Endothelial cell of umbilical vein (primary cell): Measurements from ENCODE around the gene HSPA12A. TPM values are rescaled to one million over a fixed set of nuclear protein-coding genes. Genes with fewer than 3 reads are reported as not detected.

Experiments
- BruUV-seq: library from RNA; stranded (reverse); fragments of 400-500 nt; replicated peaks from 2 replicates; lab custom pipeline; 2021; lab: Mats Ljungman, UMichigan
- CTCF ChIA-PET: fragments of 300-600, 350-600 bp; sonication (Branson Sonifier 250); formaldehyde crosslinking; loops from one replicate; lab custom pipeline; 2021; ENCODE audit warnings: antibody characterized with exemption, inconsistent platforms; lab: Charles Lee
- POLR2A ChIA-PET: fragments of 300-600, 350-600 bp; sonication (Branson Sonifier 250); formaldehyde crosslinking; loops from one replicate; lab custom pipeline; 2021; ENCODE audit warnings: antibody characterized with exemption, inconsistent platforms; lab: Charles Lee
- DNase-seq: peaks from one replicate; pipeline ENCODE4 v3.0.0-alpha.2; 2011; ENCODE audit warnings: low read depth, low spot score
- FAIRE-seq: peaks from 2 replicates; lab custom pipeline; 2011; peaks lifted over from hg19 to GRCh38; lab: Jason Lieb, UNC
- H2AFZ ChIP-seq: 2 replicates; pipeline ENCODE4 v1.6.0; 2012; ENCODE audit warnings: low read depth, low read length, control low read depth, inconsistent platforms
- H3K27ac ChIP-seq: 2 replicates; pipeline ENCODE4 v1.5.1; 2011; ENCODE audit warnings: low read depth, mild to moderate bottlenecking, control low read depth, low read length, moderate library complexity; ENCODE audit not compliant: insufficient read depth
- H3K27me3 ChIP-seq, 2 experiments: 2 replicates each; pipeline versions ENCODE4 v1.6.0 to v1.6.1; 2011; ENCODE audit warnings: low read length in 2 of 2, mixed read lengths in 1 of 2; ENCODE audit not compliant: control insufficient read depth in 2 of 2, insufficient read depth in 2 of 2
- H3K36me3 ChIP-seq, 2 experiments: 2 replicates in 1 of 2; 3 replicates in 1 of 2; pipeline ENCODE4 v1.5.1; 2011; ENCODE audit warnings: low read length in 2 of 2, mild to moderate bottlenecking in 1 of 2, moderate library complexity in 1 of 2; ENCODE audit not compliant: control insufficient read depth in 2 of 2, insufficient read depth in 2 of 2; ENCODE audit errors: extremely low read depth in 1 of 2
- H3K4me1 ChIP-seq: 3 replicates; pipeline ENCODE4 v1.5.1; 2011; ENCODE audit warnings: mild to moderate bottlenecking, low read length; ENCODE audit not compliant: control insufficient read depth, insufficient read depth; ENCODE audit errors: extremely low read depth
- H3K4me2 ChIP-seq: 2 replicates; pipeline ENCODE4 v1.6.1; 2011; ENCODE audit warnings: low read length, control low read depth, mixed read lengths; ENCODE audit not compliant: insufficient read depth
- H3K4me3 ChIP-seq, 3 experiments: fragments of 200-600 bp in 1 of 3; sonication (generic), shearing (Covaris generic) in 1 of 3; replicated peaks in 1 of 3; 2 replicates each; pipeline ENCODE4 v1.5.1; 2011 to 2016; ENCODE audit warnings: control low read depth in 3 of 3, low read length in 3 of 3, mild to moderate bottlenecking in 2 of 3, inconsistent platforms in 1 of 3, low read depth in 1 of 3, moderate library complexity in 1 of 3; ENCODE audit not compliant: insufficient read depth in 1 of 3
- H3K79me2 ChIP-seq: 2 replicates; pipeline ENCODE4 v1.6.0; 2012; ENCODE audit warnings: low read length, inconsistent platforms; ENCODE audit not compliant: control insufficient read depth, insufficient read depth
- H3K9ac ChIP-seq: replicated peaks from 2 replicates; pipeline ENCODE3; 2011; ENCODE audit warnings: low read length, control low read depth; ENCODE audit not compliant: insufficient read depth; ENCODE audit errors: extremely low read depth
- H3K9me1 ChIP-seq: replicated peaks from 3 replicates; pipeline ENCODE4 v1.6.0; 2011; ENCODE audit warnings: mild to moderate bottlenecking, low read length; ENCODE audit not compliant: control insufficient read depth, insufficient read depth; ENCODE audit errors: extremely low read depth
- H3K9me3 ChIP-seq: replicated peaks from 2 replicates; pipeline ENCODE4 v1.5.1; 2012; ENCODE audit warnings: low read length, inconsistent platforms; ENCODE audit not compliant: control insufficient read depth, insufficient read depth
- H4K20me1 ChIP-seq: replicated peaks from 2 replicates; pipeline ENCODE3; 2011; ENCODE audit warnings: mild to moderate bottlenecking, low read length; ENCODE audit not compliant: control insufficient read depth, insufficient read depth; ENCODE audit errors: extremely low read depth
- CTCF ChIP-seq, 2 donors: IDR thresholded peaks; 1 replicate in 1 of 2; 2 replicates in 1 of 2; pipeline ENCODE4 v1.5.1; 2011; ENCODE audit warnings: low read length in 2 of 2, mild to moderate bottlenecking in 2 of 2, moderate library complexity in 2 of 2, control low read depth in 1 of 2, inconsistent platforms in 1 of 2, low read depth in 1 of 2; ENCODE audit not compliant: insufficient read depth in 1 of 2; ENCODE audit errors: extremely low read depth in 1 of 2
- FOS ChIP-seq: IDR thresholded peaks from 2 replicates; pipeline ENCODE4 v1.6.1; 2011; ENCODE audit warnings: mild to moderate bottlenecking, low read length, moderate library complexity, borderline replicate concordance; ENCODE audit not compliant: insufficient read depth
- MAX ChIP-seq: IDR thresholded peaks from 2 replicates; pipeline ENCODE4 v1.6.1; 2011; ENCODE audit not compliant: insufficient read depth, insufficient read length
- POLR2A ChIP-seq: IDR thresholded peaks from 2 replicates; pipeline ENCODE4 v1.6.1; 2012; ENCODE audit warnings: low read depth, mild to moderate bottlenecking, control low read depth, low read length
- POLR2AphosphoS5 ChIP-seq: IDR thresholded peaks from 2 replicates; pipeline ENCODE4 v1.6.1; 2012; ENCODE audit warnings: low read depth, mild to moderate bottlenecking, control low read depth, low read length, moderate library complexity; ENCODE audit not compliant: insufficient read depth
- dilution Hi-C: fragments of 300-500 bp; cut with MboI; formaldehyde crosslinking; loops from one replicate; pipeline ENCODE4 v1.15.0; 2019; ENCODE audit warnings: low sequenced_read_pairs; ENCODE audit not compliant: extremely low pct_ligation_motif_present
- intact Hi-C: fragments of 100-400 bp; cut with micrococcal nuclease; formaldehyde crosslinking; loops from one replicate; pipeline ENCODE4 v1.10.0; 2022
- polyA plus RNA-seq, 4 experiments: library from polyadenylated mRNA; depleted of rRNA in 3 of 4; stranded (reverse) in 3 of 4; unstranded in 1 of 4; fragments of >200 nt; gene quantifications; 2 replicates each; pipeline versions ENCODE4 v1.2.1 to v1.2.3, GENCODE V29; 2011 to 2012; ENCODE audit warnings: missing spikeins in 1 of 4
- total RNA-seq: library from RNA; stranded (reverse); gene quantifications from 2 replicates; pipeline ENCODE4 v1.2.3, GENCODE V29; 2021

HSPA12A gene
- total and polyA plus RNA-seq, 2 donors (not counting 3 experiments of a cell fraction or from before 2014, with no cell fraction given) = 0.22 to 0.29 TPM

- no peak overlapping the region for H3K27ac ChIP-seq
- no peaks in the 10 kb centered on the region for H3K79me2 ChIP-seq
- no peak overlapping the region for H3K9ac ChIP-seq
- no peaks in the 10 kb centered on the region for H3K9me3 ChIP-seq
- dilution Hi-C loops = no loop called here
- TF ChIP-seq POLR2A (no peak), MAX (no peak), CTCF (IDR thresholded peaks at IDR 0.05; ENCODE audit: extremely low read depth in 1 of 2, insufficient read depth in 1 of 2, low read depth in 1 of 2, low read length in 2 of 2) (no peak), FOS (no peak)
- no peaks in the 10 kb centered on the region for H3K36me3 ChIP-seq
- FAIRE-seq (no peak), DNase-seq (no peak)
- ChIA-PET CTCF (no interaction called here), POLR2A (no interaction called here)
- no peak overlapping the region for H3K4me2 ChIP-seq
- H3K27me3 ChIP-seq = no peaks in the 10 kb centered on the region
- H3K4me3 ChIP-seq = no peak overlapping the region
- H2AFZ ChIP-seq = no peak overlapping the region
- BruUV-seq = no TSS peak
- intact Hi-C loops = no loop called here
- H3K9me1 ChIP-seq = no peaks in the 10 kb centered on the region
- no peaks in the 10 kb centered on the region for H3K4me1 ChIP-seq
- H4K20me1 ChIP-seq = no peaks in the 10 kb centered on the region
These were observed 28.5 kb downstream of the HSPA12A start for GRCh38 chr10:116713846-116714245.

- Histone ChIP-seq H4K20me1 (no peaks in the 10 kb centered on the region), H3K9me3 (no peaks in the 10 kb centered on the region), H3K79me2 (no peaks in the 10 kb centered on the region), H3K4me2 (no peak overlapping the region), H3K36me3 (no peaks in the 10 kb centered on the region), H2AFZ (no peak overlapping the region), H3K27me3 (no peaks in the 10 kb centered on the region), H3K9ac (no peak overlapping the region), H3K4me3 (no peak overlapping the region), H3K9me1 (no peaks in the 10 kb centered on the region), H3K4me1 (no peaks in the 10 kb centered on the region), H3K27ac (no peak overlapping the region)
- ChIA-PET CTCF (interaction anchor here (1.1 kb wide), 1 partner anchor 74 kb away, joined by 5 read pairs; no protein-coding TSS in a partner anchor), POLR2A (no interaction called here)
- intact Hi-C loops = no loop called here
- dilution Hi-C loops = no loop called here
- BruUV-seq = no TSS peak
- FAIRE-seq = no peak
- TF ChIP-seq POLR2AphosphoS5 (no peak), CTCF (IDR thresholded peaks at IDR 0.05; ENCODE audit: extremely low read depth in 1 of 2, insufficient read depth in 1 of 2, low read depth in 1 of 2, low read length in 2 of 2) (no peak)
- no peak for DNase-seq
These were observed 29.3 kb downstream of the HSPA12A start for GRCh38 chr10:116712989-116713543.
